OCI-M1 (cell line): ENCODE measurements around the gene MOK.
A peak's percentile ranks its signal among the peaks of the same experiment; 100 is the strongest.
"Not testable (repeated sequence)": the region's sequence is repeated elsewhere in the genome, so short reads cannot be mapped to it uniquely, and the experiment has no call there.

ENCODE experiments used
- DNase-seq: peaks from one replicate; lab custom pipeline; 2025; lab: John Stamatoyannopoulos, UW

The MOK gene

GRCh38 chr14:102246071-102246470 is 58.9 kb downstream of the MOK start:
- DNase-seq, result no peak

GRCh38 chr14:102243795-102244194 is 61.2 kb downstream of the MOK start:
- DNase-seq, result not testable (repeated sequence)

GRCh38 chr14:102241147-102241546 is 63.8 kb downstream of the MOK start:
- no peak for DNase-seq

- not testable (repeated sequence) for DNase-seq
These were observed 64.5 kb downstream of the MOK start for GRCh38 chr14:102240481-102240880.

GRCh38 chr14:102239231-102239630 is 65.7 kb downstream of the MOK start:
- DNase-seq, result no peak

- no peak for DNase-seq
These were observed 66.2 kb downstream of the MOK start for GRCh38 chr14:102238766-102239165.

- DNase-seq, result no peak
These were observed 66.8 kb downstream of the MOK start for GRCh38 chr14:102238131-102238530.

- DNase-seq, result no peak
These were observed 68.9 kb downstream of the MOK start for GRCh38 chr14:102236026-102236425.

GRCh38 chr14:102235275-102235897 is 69.6 kb downstream of the MOK start:
- peak; percentile 87 for DNase-seq

- DNase-seq, result peak; percentile 75
These were observed 70.4 kb downstream of the MOK start for GRCh38 chr14:102234331-102235264.

GRCh38 chr14:102233081-102233480 is 71.9 kb downstream of the MOK start:
- DNase-seq, result no peak

GRCh38 chr14:102232348-102232625 is 72.7 kb downstream of the MOK start:
- no peak for DNase-seq

- no peak for DNase-seq
These were observed 73.3 kb downstream of the MOK start for GRCh38 chr14:102231476-102232347.

- no peak for DNase-seq
These were observed 74.3 kb downstream of the MOK start for GRCh38 chr14:102230481-102231210.

GRCh38 chr14:102229739-102230092 is 75.2 kb downstream of the MOK start:
- no peak for DNase-seq

GRCh38 chr14:102229071-102229738 is 75.8 kb downstream of the MOK start:
- DNase-seq, result no peak

GRCh38 chr14:102227184-102227964 is 77.6 kb downstream of the MOK start:
- no peak for DNase-seq

- DNase-seq, result no peak
These were observed 78.4 kb downstream of the MOK start for GRCh38 chr14:102226356-102227125.

- DNase-seq, result no peak
These were observed 79.0 kb downstream of the MOK start for GRCh38 chr14:102225936-102226335.

GRCh38 chr14:102225386-102225785 is 79.6 kb downstream of the MOK start:
- no peak for DNase-seq
